Ovary (tissue), 9 donors: ENCODE measurements around the gene TAGLN. TPM values are rescaled to one million over a fixed set of nuclear protein-coding genes. Genes with fewer than 3 reads are reported as not detected.

Experiments
- DNase-seq, 5 donors: peaks; one replicate each; pipeline ENCODE4 v3.0.0-alpha.2; 2019 to 2020
- H3K27ac ChIP-seq, 2 donors: fragments of 200-600 bp; one replicate each; pipeline versions ENCODE4 v1.5.1 to v1.8.0; 2019 to 2022
- H3K27me3 ChIP-seq: fragments of 200-600 bp; one replicate; pipeline ENCODE4 v1.8.0; 2022
- H3K36me3 ChIP-seq: fragments of 200-600 bp; sonication (generic); one replicate; pipeline ENCODE4 v1.5.1; 2019
- H3K4me1 ChIP-seq: one replicate; pipeline ENCODE4 v1.8.1; 2013; ENCODE audit warnings: mild to moderate bottlenecking, moderate library complexity; ENCODE audit not compliant: insufficient read depth
- H3K4me3 ChIP-seq: fragments of 200-600 bp; sonication (generic); one replicate; pipeline ENCODE4 v1.5.1; 2017
- H3K9me3 ChIP-seq, 2 donors: fragments of 200-600 bp in 1 of 2; sonication (generic) in 1 of 2; one replicate each; pipeline versions ENCODE4 v1.5.1 to v1.8.1; 2013 to 2019; ENCODE audit warnings: mild to moderate bottlenecking in 1 of 2, moderate library complexity in 1 of 2
- CTCF ChIP-seq, 3 donors: fragments of 450-650 bp in 2 of 3; fragments of 200-600 bp in 1 of 3; IDR thresholded peaks; one replicate each; pipeline versions ENCODE4 v1.5.1 to v1.8.0; 2016 to 2022; ENCODE audit warnings: antibody characterized with exemption in 3 of 3, mild to moderate bottlenecking in 1 of 3
- EP300 ChIP-seq: sonication (generic); formaldehyde crosslinking; IDR thresholded peaks from one replicate; pipeline ENCODE4 v1.6.1; 2017; ENCODE audit warnings: antibody characterized with exemption
- POLR2A ChIP-seq: fragments of 450-650 bp; IDR thresholded peaks from one replicate; pipeline ENCODE4 v1.6.1; 2017; ENCODE audit warnings: antibody characterized with exemption, mild to moderate bottlenecking, moderate library complexity
- WGBS, 3 donors: extraction: QIAGEN DNeasy Blood & Tissue Kit in 1 of 3; methylation state at CpG; one replicate each; pipeline versions ENCODE4 v1.1.5 to v1.1.7; 2013 to 2017; 5-methylcytosine and 5-hydroxymethylcytosine counted together
- intact Hi-C, 4 donors: fragments of 100-400 bp; cut with DNase I; formaldehyde crosslinking; loops; one replicate each; pipeline versions ENCODE4 v1.11.0 to v1.15.1; 2022 to 2023
- polyA plus RNA-seq, 2 donors: library from polyadenylated mRNA; stranded (reverse); fragments of 200-250 nt in 1 of 2; fragments of 350-450 nt in 1 of 2; fragmentation: Illumina TruSeq in 1 of 2; extraction: RNeasy Lipid Tissue Mini Kit (QIAGEN cat#74804) in 1 of 2; gene quantifications; one replicate each; pipeline ENCODE4 v1.2.3, GENCODE V29; 2013 to 2014
- total RNA-seq, 7 donors: library from RNA; depleted of rRNA in 2 of 7; stranded (reverse); fragments of >200 nt in 2 of 7; fragmentation: NEBNext Ultra II Directional in 3 of 7; extraction: Animal tissue kit (Norgen Biotek cat#: 25700) in 3 of 7; gene quantifications; one replicate each; pipeline versions ENCODE4 v1.1.0 to v1.2.4, GENCODE V29; 2016 to 2023
- donor health status: DM: no; HTN: no; CAD: no; lungs with moderate emphysema.
- donor health status: DM: no; HTN: no; CAD: no.
- donor health status: Bipolar disorder and iron deficiency.
- donor health status: DM: yes; HTN: yes; CAD: no.
- donor health status: DM: no; HTN: no; CAD: no.
- donor health status: DM: yes; HTN: yes; CAD: no.

Gene TAGLN
- total and polyA plus RNA-seq, 9 donors, result 491 to 3,307 (median 1,598) TPM

- peak in 4 of 5 donors; percentile 59 to 77 (median 68) for DNase-seq
- H3K27me3 ChIP-seq, result no peaks in the 10 kb centered on the region
- TF ChIP-seq POLR2A (no peak), CTCF (IDR thresholded peaks at IDR 0.05) (peak in 2 of 3 donors; percentile 36 to 59), EP300 (no peak)
- peak overlapping the region; percentile 45 for H3K4me3 ChIP-seq
- no peaks in the 10 kb centered on the region for H3K36me3 ChIP-seq
- WGBS, 3 donors, result 30 to 41% (median 38%) methylated on average over 17 of the region's 17 CpGs
- no peaks in the 10 kb centered on the region for H3K9me3 ChIP-seq
- peaks cover 25% of the 10 kb centered on the region for H3K4me1 ChIP-seq
- peak overlapping the region; percentile 66 to 86 for H3K27ac ChIP-seq
- intact Hi-C loops, result loop anchor here in 1 of 4 donors (2.0 kb wide), 1 partner anchor 19 kb away; no protein-coding TSS in a partner anchor
Observed at GRCh38 chr11:117197516-117198456, 1.4 kb upstream of the TAGLN start.

DNA sequence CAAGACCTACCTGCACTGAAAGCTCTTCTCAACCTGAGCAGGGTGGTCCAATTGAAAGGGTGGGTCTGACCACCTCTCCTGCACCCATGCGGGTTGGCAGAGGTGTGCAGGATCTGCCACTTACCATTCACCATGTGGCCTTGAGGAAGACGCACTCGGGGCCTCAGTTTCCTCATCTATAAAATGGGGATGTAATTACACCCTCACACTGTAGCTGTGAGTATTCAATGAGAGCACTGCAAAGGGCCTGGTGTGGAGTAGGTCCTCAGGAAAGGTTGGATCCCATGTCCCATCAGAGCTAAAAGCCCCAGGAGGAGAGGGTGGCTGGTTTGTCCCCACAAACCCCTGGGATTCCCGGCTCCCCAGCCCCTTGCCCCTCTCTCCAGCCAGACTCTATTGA is 557 bp upstream of the TAGLN start:
- intact Hi-C loops, result loop anchor here in 1 of 4 donors (2.0 kb wide), 1 partner anchor 18 kb away; no protein-coding TSS in a partner anchor
- WGBS, 3 donors, result 26 to 40% (median 39%) methylated on average over 4 of the region's 4 CpGs
- Histone ChIP-seq H3K4me3 (peak overlapping the region; percentile 45), H3K4me1 (peaks cover 32% of the 10 kb centered on the region), H3K27me3 (no peaks in the 10 kb centered on the region), H3K27ac (peak overlapping the region; percentile 66 to 86), H3K9me3 (no peaks in the 10 kb centered on the region), H3K36me3 (no peaks in the 10 kb centered on the region)
- peak in 1 of 5 donors; percentile 28 for DNase-seq
- TF ChIP-seq POLR2A (no peak), CTCF (IDR thresholded peaks at IDR 0.05) (no peak), EP300 (no peak)

DNA sequence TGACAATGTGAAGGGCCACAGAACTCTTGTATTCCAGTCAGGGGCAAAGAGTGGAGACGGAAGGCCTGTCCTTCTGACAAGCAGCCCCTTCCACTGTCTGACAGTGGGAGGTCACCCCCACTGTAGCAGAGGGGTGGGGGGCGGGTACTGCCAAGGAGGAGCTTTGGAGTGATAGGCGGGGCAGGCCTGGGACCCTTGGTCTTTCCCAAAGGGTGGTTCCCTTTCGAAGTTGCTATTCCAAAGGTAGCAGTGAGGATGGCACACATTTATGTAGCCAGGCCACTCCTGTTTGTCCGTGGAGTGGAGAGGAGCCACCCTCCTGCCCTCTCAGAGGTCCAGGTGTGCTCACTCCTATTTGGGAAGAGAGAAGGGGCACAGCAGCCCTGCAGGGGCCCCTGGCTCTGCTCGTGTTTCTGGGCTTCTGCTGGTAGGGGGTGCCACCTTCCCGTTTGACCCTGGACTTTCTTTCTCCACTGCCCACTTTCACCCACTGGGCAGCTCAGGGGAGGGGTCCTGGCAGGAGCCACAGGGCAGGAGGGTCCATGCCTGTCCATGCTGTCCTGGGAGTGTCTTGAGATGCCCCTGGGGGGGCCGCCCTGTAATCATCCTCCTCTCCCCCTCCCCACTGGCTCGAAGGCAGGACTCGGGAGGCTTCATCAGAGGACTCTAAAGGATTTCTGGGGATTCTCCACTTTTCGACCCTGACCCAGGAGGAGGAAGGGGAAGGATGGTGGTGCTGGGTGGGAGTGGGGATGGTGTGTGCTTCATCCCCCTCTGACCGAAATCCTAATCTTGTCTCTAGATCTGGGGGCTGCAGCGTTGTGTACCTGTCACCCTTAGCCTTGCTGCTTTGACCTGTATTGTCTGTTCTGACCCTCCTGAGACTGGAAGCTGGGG is 994 bp downstream of the TAGLN start:
- no peaks in the 10 kb centered on the region for H3K27me3 ChIP-seq
- no peaks in the 10 kb centered on the region for H3K36me3 ChIP-seq
- intact Hi-C loops, result loop anchor here in 1 of 4 donors (2.0 kb wide), 1 partner anchor 17 kb away; no protein-coding TSS in a partner anchor
- no peak for TF ChIP-seq CTCF (IDR thresholded peaks at IDR 0.05)
- no peak for TF ChIP-seq EP300
- TF ChIP-seq POLR2A, result no peak
- peak overlapping the region; percentile 50 to 86 for H3K27ac ChIP-seq
- 8 to 13% (median 12%) methylated on average over 13 of the region's 13 CpGs for WGBS, 3 donors
- peak in 1 of 5 donors; percentile 34 for DNase-seq
- H3K4me1 ChIP-seq, result peaks cover 42% of the 10 kb centered on the region
- no peaks in the 10 kb centered on the region for H3K9me3 ChIP-seq
- peak overlapping the region; percentile 45 for H3K4me3 ChIP-seq
